GM10266 (cell line): Measurements from ENCODE around the gene MAT2B.

ENCODE experiments used
- DNase-seq: peaks from one replicate; pipeline ENCODE4 v3.0.0; 2012; ENCODE audit errors: extremely low spot score
- CTCF ChIP-seq: IDR thresholded peaks from 2 replicates; pipeline ENCODE4 v1.5.1; 2012; ENCODE audit warnings: mild to moderate bottlenecking, low read depth; ENCODE audit not compliant: control insufficient read depth, insufficient read depth; ENCODE audit errors: missing control alignments

The MAT2B gene

GRCh38 chr5:163548649-163549048 is 43.2 kb downstream of the MAT2B start:
- TF ChIP-seq CTCF = no peak
- no peak for DNase-seq

- TF ChIP-seq CTCF = no peak
- no peak for DNase-seq
These were observed 45.7 kb downstream of the MAT2B start for GRCh38 chr5:163551156-163551555.

- TF ChIP-seq CTCF = no peak
- no peak for DNase-seq
These were observed 47.1 kb downstream of the MAT2B start for GRCh38 chr5:163552536-163552935.

DNA sequence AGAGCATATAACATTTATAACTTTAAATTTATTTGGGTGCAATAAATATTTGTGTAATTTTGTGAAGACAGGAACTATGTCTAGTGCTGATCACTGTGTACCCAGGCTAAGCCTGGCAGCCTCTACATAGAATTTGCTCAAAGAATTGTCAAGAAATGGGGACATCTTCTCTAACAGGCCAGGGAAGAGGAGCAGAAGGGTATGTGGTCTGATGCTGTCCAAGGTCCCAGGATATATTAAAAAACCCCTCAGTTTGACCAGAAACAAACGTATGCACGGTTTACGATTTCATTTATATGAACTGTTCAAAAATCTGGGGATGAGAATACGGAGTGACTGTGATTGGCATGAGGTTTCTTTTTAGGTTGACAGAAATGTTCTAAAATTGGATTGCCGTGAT is 55.9 kb downstream of the MAT2B start:
- DNase-seq = no peak
- TF ChIP-seq CTCF = no peak

DNA sequence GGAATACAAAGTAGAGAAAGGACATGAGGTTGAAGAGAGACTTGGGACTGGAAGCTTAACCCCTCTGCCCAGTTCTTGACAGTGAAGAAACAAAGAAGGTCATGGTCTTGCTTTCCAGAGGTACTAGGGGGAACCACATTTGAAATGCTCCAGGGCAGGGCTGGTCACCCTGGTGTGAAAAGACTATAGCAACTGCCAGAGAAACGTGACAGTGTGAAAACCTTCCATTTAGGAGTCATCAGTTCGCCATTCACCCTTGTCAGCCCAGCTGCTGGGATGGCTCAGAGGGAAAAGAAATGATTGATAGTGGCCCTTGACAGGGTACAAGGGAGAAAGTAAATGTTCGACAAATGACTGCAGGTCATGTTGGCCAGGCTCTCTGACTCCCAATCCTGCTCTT is 56.7 kb downstream of the MAT2B start:
- no peak for TF ChIP-seq CTCF
- no peak for DNase-seq

- DNase-seq = no peak
- no peak for TF ChIP-seq CTCF
These were observed 57.7 kb downstream of the MAT2B start for GRCh38 chr5:163563112-163563511.

DNA sequence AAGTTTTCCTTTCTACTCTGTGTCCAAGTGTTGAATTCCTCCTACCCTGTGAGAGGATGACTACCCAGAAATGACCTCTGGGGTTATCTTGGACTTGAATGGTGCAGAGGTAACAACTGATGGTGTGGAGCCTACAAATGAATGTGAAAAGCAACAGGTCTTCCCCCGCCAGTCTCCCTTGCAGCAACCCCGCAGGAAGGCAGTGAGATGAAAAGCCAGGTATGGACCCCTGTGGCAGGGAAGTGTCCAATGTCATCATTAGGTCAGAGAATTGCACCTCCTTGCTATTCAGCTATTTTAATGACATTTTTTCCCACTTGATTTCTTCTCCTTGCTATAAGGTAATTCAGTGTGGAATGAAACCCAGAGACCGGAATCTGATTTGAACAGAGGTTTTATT is 58.5 kb downstream of the MAT2B start:
- TF ChIP-seq CTCF = no peak
- DNase-seq = no peak
